ENCODE data around the gene COQ10A.

DNA sequence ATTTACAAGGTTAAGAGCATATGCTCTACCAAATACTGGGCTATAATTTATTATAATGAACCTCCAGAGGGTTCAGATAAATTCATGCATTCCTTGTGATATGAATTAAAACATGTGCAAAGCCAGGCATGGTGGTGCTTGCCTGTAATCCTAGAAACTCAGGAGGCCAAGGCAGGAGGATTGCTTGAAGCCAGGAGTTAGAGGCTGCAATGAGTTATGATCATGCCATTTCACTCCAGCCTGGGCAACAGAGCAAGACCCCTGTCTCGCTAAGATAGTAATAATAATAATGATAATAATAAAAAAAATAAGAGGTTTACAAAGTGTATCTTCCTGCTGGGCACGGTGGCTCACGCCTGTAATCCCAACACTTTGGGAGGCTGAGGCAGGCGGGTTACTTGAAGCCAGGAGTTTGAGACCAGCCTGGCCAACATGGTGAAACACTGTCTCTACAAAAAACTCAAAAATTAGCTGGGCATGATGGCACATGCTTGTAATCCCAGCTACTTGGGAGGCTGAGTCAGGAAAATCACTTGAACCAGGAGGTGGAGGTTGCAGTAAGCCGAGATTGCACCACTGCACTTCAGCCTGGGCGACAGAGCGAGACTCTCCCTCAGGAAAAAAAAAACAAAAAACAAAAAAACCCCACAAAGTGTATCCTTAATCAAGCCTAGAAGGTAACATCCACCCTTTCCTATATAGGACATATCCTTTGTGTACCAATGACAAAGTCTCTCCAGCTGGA lies 40.7 kb downstream of the COQ10A start:
- TF ChIP-seq, protein P1, sequence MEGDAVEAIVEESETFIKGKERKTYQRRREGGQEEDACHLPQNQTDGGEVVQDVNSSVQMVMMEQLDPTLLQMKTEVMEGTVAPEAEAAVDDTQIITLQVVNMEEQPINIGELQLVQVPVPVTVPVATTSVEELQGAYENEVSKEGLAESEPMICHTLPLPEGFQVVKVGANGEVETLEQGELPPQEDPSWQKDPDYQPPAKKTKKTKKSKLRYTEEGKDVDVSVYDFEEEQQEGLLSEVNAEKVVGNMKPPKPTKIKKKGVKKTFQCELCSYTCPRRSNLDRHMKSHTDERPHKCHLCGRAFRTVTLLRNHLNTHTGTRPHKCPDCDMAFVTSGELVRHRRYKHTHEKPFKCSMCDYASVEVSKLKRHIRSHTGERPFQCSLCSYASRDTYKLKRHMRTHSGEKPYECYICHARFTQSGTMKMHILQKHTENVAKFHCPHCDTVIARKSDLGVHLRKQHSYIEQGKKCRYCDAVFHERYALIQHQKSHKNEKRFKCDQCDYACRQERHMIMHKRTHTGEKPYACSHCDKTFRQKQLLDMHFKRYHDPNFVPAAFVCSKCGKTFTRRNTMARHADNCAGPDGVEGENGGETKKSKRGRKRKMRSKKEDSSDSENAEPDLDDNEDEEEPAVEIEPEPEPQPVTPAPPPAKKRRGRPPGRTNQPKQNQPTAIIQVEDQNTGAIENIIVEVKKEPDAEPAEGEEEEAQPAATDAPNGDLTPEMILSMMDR (IDR thresholded peaks at IDR 0.05): no peak
- no peak for TF ChIP-seq POLR2A (IDR thresholded peaks at IDR 0.05)
